Activated naive CD4-positive, alpha-beta T cell treated with anti-CD3 and anti-CD28 coated beads, Interleukin-2, amount 50 U/mL, for 72 hours (primary cell): ENCODE data around the gene RNF125. TPM values are rescaled to one million over a fixed set of nuclear protein-coding genes. Genes with fewer than 3 reads are reported as not detected.

Source experiments
- ATAC-seq, 2 donors: fragments of 150-1000 bp; cut with Tn5 transposase; 2 replicates each; pipeline ENCODE4 v1.10.0; 2021; ENCODE audit warnings: mild to moderate bottlenecking in 2 of 2, moderate library complexity in 2 of 2
- DNase-seq, 2 donors: peaks; one replicate each; pipeline ENCODE4 v3.0.0; 2021 to 2022; ENCODE audit warnings: low spot score in 2 of 2
- H3K27ac Mint-ChIP-seq, 2 donors: one replicate each; pipeline ENCODE4 v1.8.0; 2022; ENCODE audit warnings: mild to moderate bottlenecking in 2 of 2, mixed read lengths in 2 of 2
- H3K36me3 Mint-ChIP-seq, 2 donors: one replicate each; pipeline ENCODE4 v1.8.0; 2022; ENCODE audit warnings: mixed read lengths in 2 of 2
- H3K9me3 Mint-ChIP-seq, 2 donors: one replicate each; pipeline ENCODE4 v1.8.0; 2022; ENCODE audit warnings: mixed read lengths in 2 of 2
- total RNA-seq, 2 donors: library from RNA; stranded (reverse); gene quantifications; one replicate each; pipeline ENCODE4 v1.2.3, GENCODE V29; 2022

RNF125 gene
- total RNA-seq, 2 donors from 2014 or later = 12.0 to 13.8 TPM

GRCh38 chr18:32095192-32095899, 76.7 kb downstream of the RNF125 start:
- Mint-ChIP-seq H3K36me3 (peaks cover 22 to 47% of the 10 kb centered on the region in 2 donors), H3K27ac (peak overlapping the region in 1 of 2 donors; percentile 22), H3K9me3 (no peaks in the 10 kb centered on the region)
- ATAC-seq = no peak
- DNase-seq = peak in 1 of 2 donors; percentile 15

- no peak for DNase-seq
- no peak for ATAC-seq
- H3K36me3 Mint-ChIP-seq = peaks cover 22 to 51% of the 10 kb centered on the region in 2 donors
- H3K27ac Mint-ChIP-seq = peak overlapping the region; percentile 22 to 40
- H3K9me3 Mint-ChIP-seq = no peaks in the 10 kb centered on the region
Measured at GRCh38 chr18:32095900-32096229, 77.2 kb downstream of the RNF125 start.

DNA sequence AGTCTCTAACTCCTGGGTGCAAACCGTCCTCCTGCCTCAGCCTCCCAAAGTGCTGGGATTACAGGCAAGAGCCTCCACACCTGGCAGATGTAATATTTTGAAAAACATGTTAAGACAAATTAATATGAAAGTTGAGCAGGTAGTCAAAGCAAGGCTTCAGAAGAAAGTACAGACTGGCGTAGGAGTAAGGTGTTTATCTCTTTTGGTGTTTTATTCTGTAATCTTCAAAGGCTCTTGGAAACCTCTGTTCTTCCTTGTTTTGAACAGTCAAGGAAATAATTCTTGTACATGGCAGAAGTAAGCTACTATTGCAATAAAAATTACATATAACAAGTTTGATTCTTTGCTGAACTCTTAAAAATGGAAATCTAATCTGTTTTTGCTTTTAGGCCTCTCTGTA, 78.3 kb downstream of the RNF125 start:
- no peaks in the 10 kb centered on the region for H3K9me3 Mint-ChIP-seq
- H3K36me3 Mint-ChIP-seq = peaks cover 22 to 53% of the 10 kb centered on the region in 2 donors
- ATAC-seq (no peak), DNase-seq (no peak)
- peak overlapping the region; percentile 40 to 69 for H3K27ac Mint-ChIP-seq

DNA sequence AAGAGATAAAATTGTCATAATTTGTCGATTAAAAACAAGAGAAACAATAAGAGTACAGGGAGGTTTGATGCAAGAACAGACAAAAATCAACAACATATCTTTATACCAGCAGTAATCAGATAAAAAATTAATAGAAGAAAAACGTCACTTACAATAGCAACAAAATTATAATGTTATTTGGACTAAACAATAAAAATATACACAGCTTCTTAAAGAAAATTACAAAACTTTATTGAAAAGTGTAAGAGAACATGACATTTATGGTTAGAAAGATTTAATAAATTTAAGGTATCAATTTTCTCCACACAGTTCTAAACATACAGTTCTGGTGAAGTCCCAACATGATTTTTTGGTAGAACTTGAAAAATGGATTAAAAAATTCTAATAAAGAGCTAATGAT, 85.9 kb downstream of the RNF125 start:
- DNase-seq (no peak), ATAC-seq (no peak)
- Mint-ChIP-seq H3K9me3 (no peaks in the 10 kb centered on the region), H3K27ac (no peak overlapping the region), H3K36me3 (peaks cover 0 to 35% of the 10 kb centered on the region in 2 donors)

DNA sequence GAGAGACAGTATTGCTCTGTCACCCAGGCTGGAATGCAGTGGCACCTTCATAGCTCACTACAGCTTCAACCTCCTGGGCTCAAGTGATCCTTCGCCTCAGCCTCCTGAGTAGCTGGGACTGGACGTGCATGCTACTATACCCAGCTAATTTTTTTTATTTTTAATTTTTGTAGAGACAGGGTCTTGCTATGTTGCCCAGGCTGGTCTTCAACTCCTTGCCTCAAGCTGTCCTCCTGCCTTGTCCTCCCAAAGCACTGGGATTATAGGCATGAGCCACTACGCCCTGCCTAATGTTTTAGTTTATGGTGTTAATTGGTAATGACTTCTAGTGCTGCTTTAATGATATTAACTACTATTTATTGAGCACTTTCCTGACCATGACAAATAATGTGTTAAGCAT, 91.4 kb downstream of the RNF125 start:
- ATAC-seq (no peak), DNase-seq (no peak)
- H3K9me3 Mint-ChIP-seq = no peaks in the 10 kb centered on the region
- H3K36me3 Mint-ChIP-seq = peaks cover 0 to 22% of the 10 kb centered on the region in 2 donors
- H3K27ac Mint-ChIP-seq = peak overlapping the region in 1 of 2 donors; percentile 60

DNA sequence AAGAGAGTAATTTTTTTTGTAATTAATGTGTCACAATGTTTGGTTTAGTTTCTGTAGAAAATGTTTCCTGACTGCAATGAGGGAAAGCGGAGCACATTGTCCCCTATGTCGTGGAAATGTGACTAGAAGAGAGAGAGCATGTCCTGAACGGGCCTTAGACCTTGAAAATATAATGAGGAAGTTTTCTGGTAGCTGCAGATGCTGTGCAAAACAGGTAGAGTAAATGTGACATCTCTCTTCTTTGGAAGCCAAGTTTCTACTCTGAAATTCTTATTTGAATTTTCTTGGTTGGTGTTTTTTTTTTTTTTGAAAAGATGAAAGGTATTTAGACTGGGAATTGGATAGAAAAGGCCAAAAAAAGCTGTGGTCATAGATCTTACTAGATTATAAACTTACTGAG, 93.1 kb downstream of the RNF125 start:
- Mint-ChIP-seq H3K9me3 (no peaks in the 10 kb centered on the region), H3K36me3 (peaks cover 6 to 20% of the 10 kb centered on the region in 2 donors), H3K27ac (no peak overlapping the region)
- DNase-seq (no peak), ATAC-seq (no peak)

DNA sequence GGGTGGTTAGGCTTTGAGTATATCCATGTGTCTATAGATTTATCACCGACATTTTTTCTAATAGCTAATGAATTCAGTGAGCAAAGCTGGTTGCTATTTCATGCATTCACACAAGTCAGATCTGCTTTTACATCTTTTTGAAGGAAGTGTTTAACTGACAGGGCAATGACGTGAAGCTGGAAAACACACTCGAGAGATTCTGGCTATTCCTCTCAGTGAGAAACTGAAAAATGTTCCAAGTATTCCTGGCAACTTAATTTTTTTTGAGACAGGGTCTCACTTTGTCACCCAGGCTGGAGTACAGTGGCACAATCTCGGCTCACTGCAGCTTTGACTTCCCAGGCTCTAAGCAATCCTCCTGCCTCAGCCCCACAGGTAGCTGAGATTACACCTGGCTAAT, 94.2 kb downstream of the RNF125 start:
- Mint-ChIP-seq H3K27ac (peak overlapping the region in 1 of 2 donors; percentile 14), H3K9me3 (no peaks in the 10 kb centered on the region), H3K36me3 (peaks cover 6 to 26% of the 10 kb centered on the region in 2 donors)
- ATAC-seq (no peak), DNase-seq (no peak)

DNA sequence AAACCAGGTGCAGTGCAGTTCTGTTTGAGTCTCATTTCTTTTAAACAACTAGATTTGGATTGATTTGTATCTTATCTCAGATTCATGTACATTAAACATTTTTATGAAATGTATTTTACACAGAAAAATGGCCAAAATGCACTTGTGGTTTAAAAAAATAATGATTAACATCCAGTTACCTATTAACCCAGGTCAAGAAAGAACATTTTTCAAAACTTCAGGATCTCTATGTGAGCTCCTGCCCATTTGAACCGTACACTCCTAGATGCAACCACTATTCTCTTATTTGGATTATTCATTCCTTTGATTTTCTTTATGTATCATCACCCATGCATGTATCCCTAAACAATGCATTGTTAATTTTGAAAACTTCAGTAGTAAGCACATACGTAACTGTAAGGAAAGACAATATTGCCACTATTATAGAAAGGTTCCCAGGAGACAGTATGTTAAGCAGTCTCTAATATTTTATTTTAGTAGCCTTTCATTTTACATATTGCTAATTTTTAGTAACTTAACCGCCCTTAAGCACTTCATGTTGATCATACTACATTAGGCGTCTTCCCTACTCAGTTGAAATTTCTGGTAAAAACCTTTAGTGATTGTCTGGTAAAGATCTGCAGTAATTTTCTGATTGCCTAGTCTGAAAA, 95.8 kb downstream of the RNF125 start:
- Mint-ChIP-seq H3K27ac (no peak overlapping the region), H3K36me3 (peaks cover 6 to 29% of the 10 kb centered on the region in 2 donors), H3K9me3 (no peaks in the 10 kb centered on the region)
- ATAC-seq (no peak), DNase-seq (no peak)

GRCh38 chr18:32122039-32122438, 103.4 kb downstream of the RNF125 start:
- H3K36me3 Mint-ChIP-seq = peaks cover 7 to 24% of the 10 kb centered on the region in 2 donors
- H3K27ac Mint-ChIP-seq = no peak overlapping the region
- no peak for ATAC-seq
- no peaks in the 10 kb centered on the region for H3K9me3 Mint-ChIP-seq
- no peak for DNase-seq

Other genes starting within 250 kb of the RNF125 start
- 10 to 100 TPM; 29.8 to 36.3 TPM for gene TRAPPC8, start 75.7 kb upstream of the RNF125 start, total RNA-seq
- gene RNF138, start 73.0 kb downstream of the RNF125 start, total RNA-seq = 10 to 100 TPM; 58.8 to 64.7 TPM
- gene MEP1B, start 171.2 kb downstream of the RNF125 start, total RNA-seq = under 1 TPM in 1 of 2 donors, not detected in 1; 0.35 TPM